Left ventricle myocardium inferior (tissue), 1 donor: ENCODE results near the gene KIAA1549. TPM values are rescaled to one million over a fixed set of nuclear protein-coding genes. Genes with fewer than 3 reads are reported as not detected.
A peak's percentile ranks its signal among the peaks of the same experiment; 100 is the strongest.

ENCODE experiments used
- DNase-seq: peaks from one replicate; pipeline ENCODE4 v3.0.0-alpha.2; 2020
- H3K27ac ChIP-seq: fragments of 200-600 bp; replicated peaks from 2 replicates; pipeline ENCODE4 v1.8.0; 2021
- H3K27me3 ChIP-seq: fragments of 200-600 bp; 2 replicates; pipeline ENCODE4 v1.8.0; 2021; ENCODE audit warnings: low read depth
- H3K36me3 ChIP-seq: fragments of 200-600 bp; 2 replicates; pipeline ENCODE4 v1.8.0; 2021
- H3K4me1 ChIP-seq: fragments of 200-600 bp; 2 replicates; pipeline ENCODE4 v1.8.0; 2021
- H3K4me3 ChIP-seq: fragments of 200-600 bp; 2 replicates; pipeline ENCODE4 v1.8.0; 2021; ENCODE audit warnings: mild to moderate bottlenecking, moderate library complexity
- H3K9me3 ChIP-seq: fragments of 200-600 bp; replicated peaks from 2 replicates; pipeline ENCODE4 v1.8.0; 2021
- intact Hi-C: fragments of 100-400 bp; cut with micrococcal nuclease; formaldehyde crosslinking; loops from one replicate; pipeline ENCODE4 v1.11.0; 2022
- total RNA-seq: library from RNA; stranded (reverse); fragmentation: NEBNext Ultra II Directional; extraction: Animal tissue kit (Norgen Biotek cat#: 25700); gene quantifications from one replicate; pipeline ENCODE4 v1.2.1, GENCODE V29; 2021
- TF ChIP-seq, protein P1 (sequence below): fragments of 200-600 bp; IDR thresholded peaks from 2 replicates; pipeline ENCODE4 v1.8.0; 2021; ENCODE audit warnings: antibody characterized with exemption, mild to moderate bottlenecking, borderline replicate concordance
- donor health status: DM: no; HTN: yes; CAD: no; lungs with severe emphysema.

KIAA1549 gene
- total RNA-seq, 1 donor from 2014 or later, result 2.1 TPM

DNA sequence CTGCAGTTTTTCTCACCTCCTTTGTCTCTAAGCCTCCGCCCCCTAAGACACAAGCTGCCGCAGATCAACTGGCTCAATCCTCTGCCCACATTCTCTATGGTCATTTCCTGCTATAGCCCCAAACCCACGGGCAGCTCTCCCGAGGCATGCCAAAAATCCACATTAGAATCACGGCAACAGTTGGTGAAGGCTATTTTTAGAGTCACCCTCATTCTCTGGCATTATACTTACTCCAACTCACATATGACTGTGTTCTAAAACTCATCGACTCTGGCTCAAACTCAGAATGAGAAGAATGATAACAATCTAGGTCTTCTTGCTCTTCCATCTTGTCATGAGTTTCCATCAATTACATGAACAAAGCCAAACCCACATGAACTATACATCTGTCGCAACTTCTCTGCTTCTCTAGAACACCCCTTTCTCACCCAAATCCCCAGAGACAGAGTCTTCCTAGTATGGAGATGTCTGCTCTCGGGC is 10.9 kb upstream of the KIAA1549 start:
- intact Hi-C loops, result no loop called here
- Histone ChIP-seq H3K36me3 (no peaks in the 10 kb centered on the region), H3K4me1 (peaks cover 9% of the 10 kb centered on the region), H3K9me3 (peaks cover 14% of the 10 kb centered on the region), H3K27ac (no peak overlapping the region), H3K4me3 (no peak overlapping the region), H3K27me3 (no peaks in the 10 kb centered on the region)
- no peak for DNase-seq
- TF ChIP-seq, protein P1, sequence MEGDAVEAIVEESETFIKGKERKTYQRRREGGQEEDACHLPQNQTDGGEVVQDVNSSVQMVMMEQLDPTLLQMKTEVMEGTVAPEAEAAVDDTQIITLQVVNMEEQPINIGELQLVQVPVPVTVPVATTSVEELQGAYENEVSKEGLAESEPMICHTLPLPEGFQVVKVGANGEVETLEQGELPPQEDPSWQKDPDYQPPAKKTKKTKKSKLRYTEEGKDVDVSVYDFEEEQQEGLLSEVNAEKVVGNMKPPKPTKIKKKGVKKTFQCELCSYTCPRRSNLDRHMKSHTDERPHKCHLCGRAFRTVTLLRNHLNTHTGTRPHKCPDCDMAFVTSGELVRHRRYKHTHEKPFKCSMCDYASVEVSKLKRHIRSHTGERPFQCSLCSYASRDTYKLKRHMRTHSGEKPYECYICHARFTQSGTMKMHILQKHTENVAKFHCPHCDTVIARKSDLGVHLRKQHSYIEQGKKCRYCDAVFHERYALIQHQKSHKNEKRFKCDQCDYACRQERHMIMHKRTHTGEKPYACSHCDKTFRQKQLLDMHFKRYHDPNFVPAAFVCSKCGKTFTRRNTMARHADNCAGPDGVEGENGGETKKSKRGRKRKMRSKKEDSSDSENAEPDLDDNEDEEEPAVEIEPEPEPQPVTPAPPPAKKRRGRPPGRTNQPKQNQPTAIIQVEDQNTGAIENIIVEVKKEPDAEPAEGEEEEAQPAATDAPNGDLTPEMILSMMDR, result no peak

DNA sequence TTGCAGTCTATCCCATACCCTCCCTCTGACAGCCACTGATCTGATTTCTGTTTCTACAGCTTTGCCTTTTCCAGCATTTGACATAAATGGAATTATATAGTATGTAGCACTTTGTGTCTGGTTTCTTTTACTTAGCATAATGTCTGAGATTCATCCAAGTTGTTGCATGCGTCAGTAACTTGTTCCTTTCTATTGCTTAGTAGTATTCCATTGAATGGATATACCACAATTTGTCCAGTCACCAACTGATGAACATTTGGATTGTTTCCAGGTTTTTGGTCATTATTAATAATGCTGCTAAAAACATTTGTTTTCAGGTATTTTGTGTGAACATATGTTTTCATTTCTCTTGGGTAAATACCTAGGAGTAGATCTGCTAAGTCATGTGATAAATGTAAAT is 6.5 kb upstream of the KIAA1549 start:
- intact Hi-C loops, result loop anchor here (10.0 kb wide), 1 partner anchor 103 kb away; no protein-coding TSS in a partner anchor
- Histone ChIP-seq H3K4me1 (peaks cover 9% of the 10 kb centered on the region), H3K4me3 (no peak overlapping the region), H3K27ac (no peak overlapping the region), H3K27me3 (no peaks in the 10 kb centered on the region), H3K36me3 (no peaks in the 10 kb centered on the region), H3K9me3 (peaks cover 17% of the 10 kb centered on the region)
- no peak for DNase-seq
- TF ChIP-seq, protein P1, result no peak

DNA sequence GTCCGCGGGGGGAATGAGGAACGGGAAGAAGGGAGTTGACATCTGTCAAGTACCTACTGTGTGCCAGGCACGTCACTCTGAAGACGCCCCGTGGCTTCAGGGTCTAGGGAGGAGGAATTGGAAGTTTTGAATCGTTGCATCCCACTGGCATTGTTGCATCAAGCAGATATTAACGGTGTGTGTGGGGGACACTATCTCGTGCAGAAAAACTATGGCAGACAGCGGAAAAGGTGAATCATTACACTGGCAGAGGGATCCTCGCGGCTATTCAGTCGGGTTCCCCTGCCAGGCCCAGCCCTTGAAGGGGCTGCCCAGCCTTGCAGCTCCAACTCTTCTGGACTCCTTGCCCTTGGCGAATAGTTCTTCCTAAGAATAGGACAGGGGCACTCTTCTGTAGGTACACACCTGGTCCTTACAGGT is 1.0 kb upstream of the KIAA1549 start:
- intact Hi-C loops, result loop anchor here (10.0 kb wide), 1 partner anchor 97 kb away; no protein-coding TSS in a partner anchor
- peaks cover 4% of the 10 kb centered on the region for H3K9me3 ChIP-seq
- TF ChIP-seq, protein P1, result no peak
- no peaks in the 10 kb centered on the region for H3K36me3 ChIP-seq
- H3K4me3 ChIP-seq, result peak overlapping the region; percentile 77
- H3K27me3 ChIP-seq, result no peaks in the 10 kb centered on the region
- no peak for DNase-seq
- H3K27ac ChIP-seq, result no peak overlapping the region
- peaks cover 18% of the 10 kb centered on the region for H3K4me1 ChIP-seq

DNA sequence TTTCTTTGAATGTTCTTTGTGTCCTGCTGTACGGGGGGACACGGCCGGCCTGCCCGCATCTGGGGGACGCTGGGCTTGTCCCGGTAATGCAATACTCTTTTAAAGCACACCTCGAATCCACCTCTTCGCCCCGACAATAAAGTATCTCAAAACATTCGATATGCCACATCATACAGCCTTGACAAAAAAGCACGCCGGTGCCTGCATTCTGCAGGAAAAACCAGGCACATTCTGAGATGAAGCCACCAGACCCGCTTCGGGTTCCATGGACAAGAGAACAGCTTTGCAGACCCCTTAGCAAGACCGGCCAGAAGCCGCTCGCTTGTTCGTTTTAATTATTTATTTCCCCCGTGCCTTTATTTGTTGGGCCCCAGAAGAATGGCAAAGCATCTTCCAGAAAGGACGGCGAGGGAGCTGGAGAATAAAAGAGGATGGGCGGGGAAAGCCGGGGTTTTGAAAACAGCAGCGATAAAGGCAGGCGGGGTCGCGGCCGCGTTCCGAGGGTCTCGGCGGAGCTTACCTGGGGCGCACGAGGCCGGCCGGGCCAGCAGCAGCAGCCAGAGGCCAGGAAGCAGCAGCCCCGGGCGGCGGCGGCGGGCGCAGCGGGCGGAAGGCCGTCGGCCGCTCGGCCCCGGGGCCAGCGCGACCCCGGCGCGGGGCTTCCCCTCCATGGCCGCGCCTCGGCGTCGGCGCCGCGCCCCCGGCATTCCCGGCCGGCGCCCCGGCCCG is 462 bp downstream of the KIAA1549 start:
- no peaks in the 10 kb centered on the region for H3K36me3 ChIP-seq
- H3K9me3 ChIP-seq, result no peaks in the 10 kb centered on the region
- H3K4me3 ChIP-seq, result peak overlapping the region; percentile 77
- DNase-seq, result peak; percentile 19
- TF ChIP-seq, protein P1, result no peak
- no peaks in the 10 kb centered on the region for H3K27me3 ChIP-seq
- intact Hi-C loops, result loop anchor here (10.0 kb wide), 1 partner anchor 96 kb away; no protein-coding TSS in a partner anchor
- peaks cover 21% of the 10 kb centered on the region for H3K4me1 ChIP-seq
- peak overlapping the region; percentile 60 for H3K27ac ChIP-seq

DNA sequence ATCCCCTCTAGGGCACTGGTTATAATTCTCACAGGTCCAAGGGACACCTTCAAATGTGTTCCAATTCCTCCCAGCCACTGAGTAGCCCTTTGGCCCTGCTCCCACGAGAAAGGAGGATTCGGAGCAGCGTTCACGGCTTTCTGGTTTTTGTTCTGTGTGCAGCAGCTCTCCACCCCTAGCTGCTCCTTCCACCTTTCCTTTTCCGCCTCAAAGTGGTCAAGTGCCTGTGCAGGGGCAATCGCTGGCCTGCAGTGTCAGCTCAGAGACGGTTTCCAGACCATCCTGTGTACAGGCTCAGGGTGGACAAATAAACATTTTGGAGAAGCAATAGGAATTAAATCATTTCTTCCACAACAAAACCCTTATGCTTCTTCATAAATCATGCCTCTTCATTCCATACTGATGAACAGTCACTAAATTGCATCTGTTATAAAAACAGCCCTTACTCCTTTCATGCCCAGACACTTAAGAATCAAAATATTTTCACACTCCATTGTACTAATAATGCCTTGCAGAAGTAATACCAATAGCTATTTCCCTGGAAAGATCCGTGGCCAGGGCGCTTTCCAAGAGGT is 1.1 kb downstream of the KIAA1549 start:
- no peak for DNase-seq
- peaks cover 26% of the 10 kb centered on the region for H3K4me1 ChIP-seq
- TF ChIP-seq, protein P1, result no peak
- no peaks in the 10 kb centered on the region for H3K9me3 ChIP-seq
- no peaks in the 10 kb centered on the region for H3K27me3 ChIP-seq
- H3K36me3 ChIP-seq, result no peaks in the 10 kb centered on the region
- peak overlapping the region; percentile 77 for H3K4me3 ChIP-seq
- intact Hi-C loops, result loop anchor here (10.0 kb wide), 1 partner anchor 95 kb away; no protein-coding TSS in a partner anchor
- H3K27ac ChIP-seq, result no peak overlapping the region
